ENCODE measurements around the gene TMEM132C.

- TF ChIP-seq ZNF677 (tag by site-specific recombination; IDR thresholded peaks at IDR 0.05) (no peak), CTCF (tag by site-specific recombination; IDR thresholded peaks at IDR 0.05) (no peak), ZNF449 (tag by site-specific recombination; IDR thresholded peaks at IDR 0.05) (no peak), ZNF362 (tag by site-specific recombination; IDR thresholded peaks at IDR 0.05) (no peak), ATF2 (tag by site-specific recombination; IDR thresholded peaks at IDR 0.05; ENCODE audit: low read depth) (no peak), ZNF24 (tag by site-specific recombination; IDR thresholded peaks at IDR 0.05) (no peak), PRDM4 (tag by site-specific recombination; IDR thresholded peaks at IDR 0.05) (no peak)
These were observed 177.6 kb downstream of the TMEM132C start for GRCh38 chr12:128444598-128444997.

Measured in HEK293 (cell line).